HG03378 (cell line): ENCODE data around the gene BCAN.
A peak's percentile ranks its signal among the peaks of the same experiment; 100 is the strongest.

ENCODE experiments used
- ATAC-seq: cut with Tn5 transposase; IDR thresholded peaks from one replicate; pipeline ENCODE4 v1.9.1; 2021; ENCODE audit warnings: mild to moderate bottlenecking, moderate library complexity; ENCODE audit not compliant: unreplicated experiment

Gene BCAN

GRCh38 chr1:156659988-156660751 is 18.3 kb downstream of the BCAN start:
- ATAC-seq = peak; percentile 54

- ATAC-seq = no peak
These were observed 18.8 kb downstream of the BCAN start for GRCh38 chr1:156660752-156661112.

- ATAC-seq = no peak
These were observed 20.3 kb downstream of the BCAN start for GRCh38 chr1:156662005-156662799.

- no peak for ATAC-seq
These were observed 20.8 kb downstream of the BCAN start for GRCh38 chr1:156662800-156663055.

- ATAC-seq = no peak
These were observed 21.3 kb downstream of the BCAN start for GRCh38 chr1:156663178-156663577.

GRCh38 chr1:156664046-156664766 is 22.3 kb downstream of the BCAN start:
- no peak for ATAC-seq

GRCh38 chr1:156664767-156665411 is 23.0 kb downstream of the BCAN start:
- no peak for ATAC-seq

- ATAC-seq = no peak
These were observed 23.6 kb downstream of the BCAN start for GRCh38 chr1:156665539-156665938.

GRCh38 chr1:156666862-156667609 is 25.1 kb downstream of the BCAN start:
- ATAC-seq = no peak

- no peak for ATAC-seq
These were observed 25.7 kb downstream of the BCAN start for GRCh38 chr1:156667610-156667967.

- ATAC-seq = no peak
These were observed 26.2 kb downstream of the BCAN start for GRCh38 chr1:156667968-156668709.

- no peak for ATAC-seq
These were observed 27.1 kb downstream of the BCAN start for GRCh38 chr1:156668801-156669637.

GRCh38 chr1:156669794-156670193 is 27.9 kb downstream of the BCAN start:
- no peak for ATAC-seq

- ATAC-seq = no peak
These were observed 28.4 kb downstream of the BCAN start for GRCh38 chr1:156670359-156670758.

- ATAC-seq = no peak
These were observed 28.9 kb downstream of the BCAN start for GRCh38 chr1:156670791-156671190.

GRCh38 chr1:156671804-156672203 is 29.9 kb downstream of the BCAN start:
- ATAC-seq = no peak

GRCh38 chr1:156673387-156674121 is 31.6 kb downstream of the BCAN start:
- no peak for ATAC-seq
